UCSD-AML1 (cell line): Measurements from ENCODE around the gene XIRP2.
A peak's percentile ranks its signal among the peaks of the same experiment; 100 is the strongest.

Source experiments
- DNase-seq: peaks from one replicate; lab custom pipeline; 2025; ENCODE audit not compliant: unreplicated experiment; lab: John Stamatoyannopoulos, UW

XIRP2 gene

DNA sequence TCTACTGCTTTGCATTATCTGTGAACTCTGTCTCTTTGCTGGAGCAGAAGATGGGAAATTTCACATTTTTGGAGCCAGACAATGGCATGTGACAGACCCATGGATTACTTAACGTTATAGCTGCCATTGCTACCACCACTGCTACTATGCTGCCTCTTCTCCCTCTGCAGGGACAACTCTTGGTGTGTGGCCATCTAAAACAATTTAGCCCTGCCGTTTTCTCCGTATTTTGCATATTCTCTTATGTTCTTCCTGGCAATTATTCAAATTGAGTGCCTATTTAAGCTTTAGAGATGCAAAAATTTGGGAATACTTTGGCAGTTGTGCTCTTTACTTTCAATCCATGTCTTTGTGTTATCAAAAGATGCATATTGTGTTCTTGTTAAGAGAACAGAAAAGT is 386.8 kb downstream of the XIRP2 start:
- DNase-seq: no peak

DNA sequence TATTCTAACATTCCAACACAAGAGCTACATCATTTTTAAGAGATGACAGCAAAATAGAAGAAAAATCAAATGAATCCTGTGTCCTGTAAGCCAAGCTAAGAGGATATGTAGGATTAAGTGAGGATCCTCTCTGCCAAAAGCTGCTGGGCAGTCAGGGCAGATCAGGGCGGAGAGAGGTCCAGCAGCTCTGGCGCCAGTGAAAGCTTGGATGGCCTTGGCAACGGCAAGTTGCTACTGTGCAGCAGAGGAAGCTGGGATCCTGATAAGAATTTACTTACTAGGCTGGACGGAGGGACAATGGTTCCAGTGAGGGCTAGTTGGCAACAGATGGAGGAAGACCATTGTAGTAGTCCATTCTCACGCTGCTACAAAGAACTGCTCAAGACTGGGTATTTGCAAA is 391.5 kb downstream of the XIRP2 start:
- DNase-seq: no peak

DNA sequence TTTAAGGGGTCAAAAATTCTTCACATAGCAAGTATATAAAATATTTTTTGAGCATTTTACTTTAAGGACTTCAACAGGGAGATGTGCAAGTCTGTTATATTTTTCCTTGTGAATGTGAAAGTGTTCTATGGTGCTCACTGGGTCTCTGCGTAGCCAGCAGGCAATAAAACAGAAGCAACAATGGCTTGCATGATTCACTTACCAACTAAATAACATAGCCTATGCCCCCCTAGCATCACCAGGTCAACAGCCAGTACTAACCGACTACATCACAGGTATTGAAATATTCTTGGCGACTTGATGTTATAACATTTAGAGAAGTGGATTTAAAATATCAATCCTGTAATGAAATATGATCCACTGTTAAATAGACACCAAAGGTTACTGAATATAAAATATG is 398.9 kb downstream of the XIRP2 start:
- DNase-seq: no peak

DNA sequence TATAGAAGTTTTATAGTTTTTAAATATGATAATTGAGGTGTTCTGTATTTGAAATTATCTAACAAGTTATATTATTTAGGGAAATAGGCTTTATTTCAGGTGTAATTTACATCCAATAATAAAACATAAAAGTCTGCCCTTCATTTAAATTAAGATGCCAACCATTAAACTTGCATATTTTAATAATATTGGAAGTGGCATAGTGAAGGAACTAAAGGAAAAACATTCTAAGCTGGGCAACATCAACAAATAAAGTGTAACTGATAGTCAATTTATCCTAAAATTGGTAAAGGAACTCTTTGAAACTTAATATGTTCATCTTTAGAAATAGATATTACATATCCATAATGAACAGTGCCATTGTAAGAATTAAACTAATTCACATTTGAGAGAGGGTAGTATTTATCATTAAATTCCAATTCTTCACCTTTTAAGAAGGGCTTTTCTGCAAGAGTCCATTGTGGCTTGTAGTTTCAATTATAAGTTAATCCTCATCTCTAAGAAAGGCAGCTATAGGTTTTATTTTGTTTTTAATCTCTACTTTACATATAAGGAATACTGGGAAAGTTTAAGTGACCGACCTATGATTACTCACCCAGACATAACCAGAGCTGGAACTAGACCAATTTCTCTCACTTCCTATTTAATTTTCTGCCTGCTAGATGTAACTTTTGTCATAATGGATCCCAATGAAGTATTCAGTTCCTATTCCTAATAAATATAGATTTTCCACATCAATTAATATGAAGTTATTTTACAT is 401.6 kb downstream of the XIRP2 start:
- no peak for DNase-seq

DNA sequence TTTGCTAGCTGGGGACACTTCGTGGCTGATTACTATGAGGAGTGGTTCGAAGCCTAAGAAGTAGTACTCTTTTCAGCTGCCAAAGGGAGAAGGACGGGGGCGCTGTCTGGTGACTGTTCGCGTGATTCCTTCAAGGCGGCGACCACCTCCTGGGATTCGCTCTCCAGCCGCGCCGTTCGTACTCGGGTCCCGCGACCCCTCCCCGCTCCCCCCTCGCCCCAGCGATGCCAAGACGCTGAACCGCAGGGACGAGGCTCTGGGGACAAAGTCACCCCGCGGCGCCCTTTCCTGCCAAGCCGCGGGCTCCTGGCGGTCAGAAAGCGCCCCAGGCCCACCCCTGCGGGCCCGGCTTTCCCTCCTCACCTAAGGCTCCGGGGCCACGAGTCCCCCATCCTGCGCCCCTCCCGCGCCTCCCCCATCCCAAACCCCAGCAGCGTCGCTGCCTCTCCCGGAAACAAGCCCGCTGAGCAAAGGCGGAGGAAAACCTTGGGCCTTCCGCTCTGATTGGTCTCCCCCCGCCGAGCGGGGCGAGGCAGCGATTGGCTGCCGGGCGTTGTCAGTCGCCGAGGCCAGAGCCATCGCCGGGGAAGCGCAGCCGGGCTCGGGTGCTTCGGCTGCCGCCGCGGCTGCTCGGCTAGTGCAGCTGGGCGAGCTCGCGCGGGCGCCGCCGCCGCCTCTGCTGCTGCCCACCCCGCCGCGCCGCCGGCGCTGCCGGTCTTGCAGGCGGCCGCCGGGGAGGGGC is 404.3 kb downstream of the XIRP2 start, which contains the start of gene B3GALT1:
Gene B3GALT1, plus strand, starts transcription at position 572 of the 742 bp plus-strand sequence.
- peak; percentile 78 for DNase-seq

DNA sequence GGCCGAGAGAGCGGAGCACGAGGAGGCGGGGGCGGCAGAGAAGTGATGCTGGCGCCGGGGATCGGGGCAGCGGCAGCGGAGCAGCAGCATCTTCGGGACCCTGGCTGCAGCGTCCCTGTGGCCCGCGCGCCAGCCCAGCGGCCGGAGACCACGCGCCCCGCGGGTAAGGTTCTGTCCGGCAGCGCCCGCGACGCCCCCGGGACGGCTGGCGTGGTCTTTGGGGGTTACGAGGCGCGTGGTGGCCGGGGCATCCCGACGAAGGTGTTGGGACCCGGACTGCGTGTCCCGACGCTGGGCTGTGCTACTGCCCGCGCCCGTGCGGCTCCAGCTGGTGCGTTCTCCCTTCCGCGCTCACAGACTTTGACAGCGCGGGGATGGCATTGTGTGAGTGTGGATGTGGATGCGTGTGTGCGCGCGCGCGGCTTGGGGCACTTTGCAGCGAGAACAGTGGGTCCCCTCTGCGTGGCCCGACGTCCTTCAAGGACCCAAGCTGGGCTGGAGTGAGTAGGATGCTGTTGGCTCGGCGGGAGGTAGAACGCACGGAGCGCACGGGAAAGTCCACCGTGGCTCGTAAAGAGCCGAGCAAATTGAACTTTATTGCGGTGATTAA is 405.0 kb downstream of the XIRP2 start:
- peak; percentile 15 for DNase-seq

DNA sequence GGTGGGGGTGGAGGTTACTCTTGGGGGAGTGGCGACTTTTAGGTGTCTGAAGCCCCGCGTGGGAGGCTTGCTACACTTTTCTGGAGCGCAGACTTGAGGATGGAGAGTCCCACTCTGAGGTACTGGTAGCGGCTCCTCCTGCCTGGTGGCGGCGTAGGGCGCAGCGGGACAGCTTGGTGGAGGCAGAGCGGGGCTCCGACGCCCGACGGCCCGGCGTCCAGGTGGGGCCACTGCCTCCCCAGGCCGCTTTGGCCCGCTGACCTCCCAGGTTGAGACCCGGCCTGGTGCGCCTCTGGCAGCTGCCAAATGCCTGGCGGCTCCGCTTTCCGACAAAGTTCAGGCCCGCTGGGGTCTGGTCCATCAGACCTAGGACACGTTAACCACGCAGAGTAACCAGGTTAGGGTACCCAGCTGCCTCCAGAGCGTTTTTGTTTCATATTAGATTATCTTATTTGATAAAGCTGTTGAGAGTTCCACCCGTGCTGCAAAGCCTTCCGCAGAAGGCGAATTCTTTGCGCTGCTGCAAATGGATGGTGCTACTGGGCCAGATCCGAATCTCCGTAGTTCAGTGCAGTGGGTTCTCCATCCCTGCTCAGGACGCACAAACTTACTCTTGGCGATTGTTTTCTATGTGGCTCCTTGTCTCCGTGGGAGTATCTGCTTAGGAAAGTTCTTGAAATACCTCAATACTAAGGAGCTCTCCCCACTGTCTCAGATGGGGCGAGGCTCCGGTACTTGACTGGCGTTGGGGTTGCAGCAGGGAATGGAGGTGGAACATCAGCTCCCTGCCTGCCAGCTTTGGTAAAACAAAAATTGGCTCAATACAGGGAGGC is 405.9 kb downstream of the XIRP2 start:
- no peak for DNase-seq

DNA sequence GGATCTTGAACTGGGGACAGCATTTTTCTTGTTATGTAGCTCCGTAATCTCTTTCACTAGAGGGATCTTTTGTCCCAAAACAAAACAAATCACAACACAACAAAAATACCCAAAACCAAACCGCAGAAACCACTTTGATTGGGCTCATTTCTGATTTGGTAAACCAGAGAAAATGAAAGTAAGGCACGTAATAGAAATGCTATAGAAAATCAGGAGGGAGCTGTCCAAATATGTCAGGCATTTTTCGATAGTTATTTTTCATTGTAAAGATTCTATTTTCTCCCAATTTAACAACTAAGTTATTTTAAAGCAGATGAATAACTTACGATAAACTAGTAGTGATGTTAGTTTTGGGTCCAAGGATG is 406.5 kb downstream of the XIRP2 start:
- no peak for DNase-seq

DNA sequence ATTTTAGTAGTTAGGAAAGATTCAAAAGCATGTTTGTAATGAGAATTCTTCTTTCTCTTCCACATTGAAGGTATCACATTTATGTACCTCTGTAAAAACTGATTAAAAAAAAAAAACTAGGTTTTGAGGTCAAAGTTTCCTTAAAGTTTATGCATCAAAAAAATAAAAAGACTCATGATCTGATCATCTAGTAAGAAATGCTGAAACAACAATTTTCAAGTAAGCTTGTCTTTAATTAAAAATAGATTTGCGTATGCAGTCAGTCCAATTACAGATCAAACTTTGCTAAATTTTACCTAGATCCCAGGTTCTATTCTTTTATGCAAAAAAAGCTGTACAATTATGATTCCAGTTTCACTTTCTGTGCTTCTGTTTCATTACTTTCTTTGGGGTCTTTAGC is 409.0 kb downstream of the XIRP2 start:
- DNase-seq: no peak

DNA sequence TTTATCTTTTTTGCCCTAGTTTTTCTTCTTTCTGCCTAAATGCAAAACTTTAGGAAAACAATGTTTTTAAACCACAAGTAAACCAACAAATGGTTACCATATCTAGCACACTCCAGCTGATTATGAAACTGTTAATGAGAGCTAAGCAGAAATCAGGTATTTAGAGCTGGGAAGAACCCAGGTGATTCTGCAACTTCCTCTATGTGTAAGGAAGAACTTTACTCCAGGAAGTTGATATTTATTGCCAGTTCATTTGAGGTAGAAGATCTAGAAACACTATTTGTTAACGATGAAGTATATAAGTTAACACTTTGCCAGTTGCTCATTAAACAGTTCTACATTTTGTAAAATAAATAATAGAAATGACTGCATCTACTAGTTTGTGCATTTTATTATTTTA is 409.7 kb downstream of the XIRP2 start:
- DNase-seq: no peak
